Measurements from ENCODE around the gene PPP6R2. TPM values are rescaled to one million over a fixed set of nuclear protein-coding genes. Genes with fewer than 3 reads are reported as not detected.

PPP6R2 gene
- total and polyA plus RNA-seq, 4 donors, result 35.2 to 70.0 (median 46.6) TPM

DNA sequence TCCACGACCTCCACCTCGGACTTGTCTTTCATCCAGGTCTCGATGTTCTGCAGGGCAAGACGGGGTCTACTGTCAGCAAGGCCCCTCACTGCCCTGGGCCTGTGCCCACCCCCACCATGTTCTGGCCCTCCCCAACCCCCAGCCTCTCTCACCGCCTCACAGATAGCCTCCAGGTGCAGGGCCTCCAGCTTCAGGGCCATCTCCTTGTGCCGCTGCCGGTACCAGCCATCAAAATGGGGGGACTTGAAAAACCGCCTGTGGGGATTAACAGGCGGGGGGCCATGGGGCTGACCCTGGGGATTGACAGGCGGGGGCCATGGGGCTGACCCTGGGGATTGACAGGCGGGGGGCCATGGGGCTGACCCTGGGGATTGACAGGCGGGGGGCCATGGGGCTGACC lies 30.8 kb upstream of the PPP6R2 start:
- no peaks in the 10 kb centered on the region for H3K9me3 ChIP-seq (ENCODE audit: control insufficient read depth in 4 of 4, insufficient read depth in 3 of 4, low read length in 3 of 4)
- peaks cover 0 to 30% (median 20%) of the 10 kb centered on the region in 5 donors for H3K4me1 ChIP-seq (ENCODE audit: control insufficient read depth in 5 of 5, insufficient read depth in 5 of 5, low read length in 5 of 5)
- DNase-seq, result no peak
- H3K36me3 ChIP-seq (ENCODE audit: control insufficient read depth in 4 of 4, insufficient read depth in 4 of 4, low read length in 4 of 4), result no peaks in the 10 kb centered on the region
- H3K27me3 ChIP-seq (ENCODE audit: control insufficient read depth in 3 of 3, insufficient read depth in 3 of 3, low read length in 2 of 3), result no peaks in the 10 kb centered on the region
- H3K4me3 ChIP-seq, result no peak overlapping the region
- ATAC-seq (ENCODE audit: insufficient read depth, low FRiP score), result no peak
- TF ChIP-seq, protein P1, sequence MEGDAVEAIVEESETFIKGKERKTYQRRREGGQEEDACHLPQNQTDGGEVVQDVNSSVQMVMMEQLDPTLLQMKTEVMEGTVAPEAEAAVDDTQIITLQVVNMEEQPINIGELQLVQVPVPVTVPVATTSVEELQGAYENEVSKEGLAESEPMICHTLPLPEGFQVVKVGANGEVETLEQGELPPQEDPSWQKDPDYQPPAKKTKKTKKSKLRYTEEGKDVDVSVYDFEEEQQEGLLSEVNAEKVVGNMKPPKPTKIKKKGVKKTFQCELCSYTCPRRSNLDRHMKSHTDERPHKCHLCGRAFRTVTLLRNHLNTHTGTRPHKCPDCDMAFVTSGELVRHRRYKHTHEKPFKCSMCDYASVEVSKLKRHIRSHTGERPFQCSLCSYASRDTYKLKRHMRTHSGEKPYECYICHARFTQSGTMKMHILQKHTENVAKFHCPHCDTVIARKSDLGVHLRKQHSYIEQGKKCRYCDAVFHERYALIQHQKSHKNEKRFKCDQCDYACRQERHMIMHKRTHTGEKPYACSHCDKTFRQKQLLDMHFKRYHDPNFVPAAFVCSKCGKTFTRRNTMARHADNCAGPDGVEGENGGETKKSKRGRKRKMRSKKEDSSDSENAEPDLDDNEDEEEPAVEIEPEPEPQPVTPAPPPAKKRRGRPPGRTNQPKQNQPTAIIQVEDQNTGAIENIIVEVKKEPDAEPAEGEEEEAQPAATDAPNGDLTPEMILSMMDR (IDR thresholded peaks at IDR 0.05; ENCODE audit: control extremely low read depth, extremely low read depth), result no peak
- H3K9ac ChIP-seq (ENCODE audit: insufficient read depth in 1 of 2, low read length in 2 of 2), result no peak overlapping the region
- WGBS, 2 donors, result 95 to 98% methylated on average over 11 to 12 of the region's 12 CpGs
- no peak overlapping the region for H3K27ac ChIP-seq (ENCODE audit: low read depth in 1 of 2, low read length in 1 of 2)

DNA sequence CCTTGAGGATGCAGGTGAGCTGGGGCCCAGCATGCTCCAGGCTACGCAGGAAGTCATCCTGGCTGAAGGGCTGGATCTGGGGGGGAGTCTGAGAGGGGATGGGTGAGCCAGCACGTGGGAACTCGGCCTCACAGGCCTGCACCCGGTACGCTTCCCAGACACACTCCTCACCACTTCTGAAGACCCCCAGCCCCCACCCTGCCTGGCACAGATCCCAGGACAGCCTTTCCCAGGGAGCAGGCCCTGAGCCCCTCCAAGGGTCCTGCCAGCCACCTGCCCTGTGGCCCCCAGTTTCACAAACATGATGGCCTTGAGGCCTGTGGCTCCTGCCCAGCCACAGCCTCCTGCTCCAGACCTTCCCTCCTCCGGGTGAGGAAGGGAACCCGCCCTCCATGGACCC lies 30.1 kb upstream of the PPP6R2 start:
- H3K4me3 ChIP-seq, result no peak overlapping the region
- H3K27ac ChIP-seq (ENCODE audit: low read depth in 1 of 2, low read length in 1 of 2), result no peak overlapping the region
- peaks cover 0 to 27% (median 17%) of the 10 kb centered on the region in 5 donors for H3K4me1 ChIP-seq (ENCODE audit: control insufficient read depth in 5 of 5, insufficient read depth in 5 of 5, low read length in 5 of 5)
- no peaks in the 10 kb centered on the region for H3K27me3 ChIP-seq (ENCODE audit: control insufficient read depth in 3 of 3, insufficient read depth in 3 of 3, low read length in 2 of 3)
- no peaks in the 10 kb centered on the region for H3K36me3 ChIP-seq (ENCODE audit: control insufficient read depth in 4 of 4, insufficient read depth in 4 of 4, low read length in 4 of 4)
- no peak overlapping the region for H3K9ac ChIP-seq (ENCODE audit: insufficient read depth in 1 of 2, low read length in 2 of 2)
- WGBS, 2 donors, result 84 to 88% methylated on average over 7 of the region's 7 CpGs
- no peaks in the 10 kb centered on the region for H3K9me3 ChIP-seq (ENCODE audit: control insufficient read depth in 4 of 4, insufficient read depth in 3 of 4, low read length in 3 of 4)
- DNase-seq, result no peak
- no peak for ATAC-seq (ENCODE audit: insufficient read depth, low FRiP score)
- TF ChIP-seq, protein P1 (IDR thresholded peaks at IDR 0.05; ENCODE audit: control extremely low read depth, extremely low read depth), result no peak

DNA sequence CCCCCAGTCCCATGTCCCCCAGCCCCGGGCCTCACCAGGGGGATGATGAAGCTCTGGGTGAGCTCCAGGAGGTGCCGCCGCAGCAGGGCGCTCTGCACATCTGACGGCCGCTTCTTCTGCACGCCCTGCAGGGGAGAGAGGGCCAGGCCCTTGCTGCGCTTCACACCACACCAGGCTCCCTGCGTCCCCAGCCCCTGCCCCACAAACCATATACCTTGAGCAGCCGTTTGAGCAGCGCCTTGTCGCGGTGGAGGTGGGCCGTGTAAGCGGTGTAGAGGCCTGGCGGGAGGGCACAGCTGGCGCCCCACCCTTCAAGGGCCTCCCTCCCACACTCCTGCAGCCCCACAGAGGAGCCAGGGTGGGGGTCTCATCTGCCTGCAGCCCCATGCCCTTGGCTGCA lies 29.5 kb upstream of the PPP6R2 start:
- no peak for ATAC-seq (ENCODE audit: insufficient read depth, low FRiP score)
- H3K4me1 ChIP-seq (ENCODE audit: control insufficient read depth in 5 of 5, insufficient read depth in 5 of 5, low read length in 5 of 5), result peaks cover 0 to 21% (median 12%) of the 10 kb centered on the region in 5 donors
- DNase-seq, result no peak
- 85 to 86% methylated on average over 16 to 17 of the region's 17 CpGs for WGBS, 2 donors
- H3K9me3 ChIP-seq (ENCODE audit: control insufficient read depth in 4 of 4, insufficient read depth in 3 of 4, low read length in 3 of 4), result no peaks in the 10 kb centered on the region
- H3K9ac ChIP-seq (ENCODE audit: insufficient read depth in 1 of 2, low read length in 2 of 2), result no peak overlapping the region
- no peak overlapping the region for H3K4me3 ChIP-seq
- no peaks in the 10 kb centered on the region for H3K27me3 ChIP-seq (ENCODE audit: control insufficient read depth in 3 of 3, insufficient read depth in 3 of 3, low read length in 2 of 3)
- peaks cover 0 to 2% (median 0%) of the 10 kb centered on the region in 4 donors for H3K36me3 ChIP-seq (ENCODE audit: control insufficient read depth in 4 of 4, insufficient read depth in 4 of 4, low read length in 4 of 4)
- TF ChIP-seq, protein P1 (IDR thresholded peaks at IDR 0.05; ENCODE audit: control extremely low read depth, extremely low read depth), result no peak
- no peak overlapping the region for H3K27ac ChIP-seq (ENCODE audit: low read depth in 1 of 2, low read length in 1 of 2)

DNA sequence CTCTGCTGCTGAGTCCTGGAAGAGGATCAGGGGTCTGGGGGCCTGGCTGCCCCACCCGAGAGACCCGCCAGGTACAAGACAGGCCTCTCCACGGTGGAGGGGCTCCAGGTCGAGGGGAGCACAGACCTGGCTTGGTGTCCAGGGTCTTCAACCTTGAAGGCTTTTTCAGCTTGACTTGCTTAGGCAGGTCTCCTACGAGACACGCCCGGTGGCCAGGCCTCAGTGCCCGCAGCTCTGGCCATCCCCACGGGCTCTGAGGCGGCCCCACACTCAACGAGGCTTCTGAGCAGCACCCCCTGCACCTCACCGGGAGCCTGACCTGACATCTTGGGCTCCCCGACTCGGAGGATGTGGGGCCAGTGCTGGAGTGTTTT lies 29.1 kb upstream of the PPP6R2 start:
- Histone ChIP-seq H3K4me1 (ENCODE audit: control insufficient read depth in 5 of 5, insufficient read depth in 5 of 5, low read length in 5 of 5) (peaks cover 0 to 20% (median 7%) of the 10 kb centered on the region in 5 donors), H3K9ac (ENCODE audit: insufficient read depth in 1 of 2, low read length in 2 of 2) (no peak overlapping the region), H3K9me3 (ENCODE audit: control insufficient read depth in 4 of 4, insufficient read depth in 3 of 4, low read length in 3 of 4) (no peaks in the 10 kb centered on the region), H3K27ac (ENCODE audit: low read depth in 1 of 2, low read length in 1 of 2) (peak overlapping the region in 1 of 2 donors; percentile 43), H3K4me3 (no peak overlapping the region), H3K36me3 (ENCODE audit: control insufficient read depth in 4 of 4, insufficient read depth in 4 of 4, low read length in 4 of 4) (peaks cover 0 to 2% (median 0%) of the 10 kb centered on the region in 4 donors), H3K27me3 (ENCODE audit: control insufficient read depth in 3 of 3, insufficient read depth in 3 of 3, low read length in 2 of 3) (no peaks in the 10 kb centered on the region)
- TF ChIP-seq, protein P1 (IDR thresholded peaks at IDR 0.05; ENCODE audit: control extremely low read depth, extremely low read depth), result no peak
- DNase-seq, result no peak
- 45 to 46% methylated on average over 14 of the region's 14 CpGs for WGBS, 2 donors
- no peak for ATAC-seq (ENCODE audit: insufficient read depth, low FRiP score)
